ENCODE data around the gene LAMP1.

LAMP1 gene

GRCh38 chr13:113324398-113324797, 27.4 kb downstream of the LAMP1 start:
- Histone ChIP-seq H3K36me3 (ENCODE audit: control insufficient read depth in 5 of 5, insufficient read depth in 5 of 5, low read length in 5 of 5) (peaks cover 2 to 58% (median 52%) of the 10 kb centered on the region in 5 donors), H3K27me3 (ENCODE audit: control insufficient read depth in 5 of 5, insufficient read depth in 4 of 5, low read length in 5 of 5) (no peaks in the 10 kb centered on the region), H3K27ac (ENCODE audit: low read depth, low read length) (no peak overlapping the region)

DNA sequence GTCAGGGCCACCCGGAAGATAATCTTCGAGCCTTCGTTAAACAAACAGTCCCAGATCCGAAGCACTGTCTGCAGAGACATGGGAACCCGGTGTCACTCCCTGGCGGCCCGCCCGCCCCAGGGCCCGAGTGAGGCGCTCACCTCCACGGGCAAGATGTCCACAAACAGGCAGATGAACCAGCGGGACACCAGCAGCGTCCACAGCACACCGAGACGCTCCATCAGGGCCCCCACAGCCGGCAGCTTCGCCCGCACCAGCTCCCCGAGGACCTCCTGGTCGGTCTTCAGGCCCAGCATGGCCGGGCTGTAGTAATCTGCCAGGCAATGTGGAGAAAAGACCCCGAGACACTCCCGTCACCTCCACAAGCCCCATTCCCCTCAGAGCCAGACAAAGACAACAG, 28.7 kb downstream of the LAMP1 start:
- no peak overlapping the region for H3K4me3 ChIP-seq (ENCODE audit: low read depth in 1 of 5, low read length in 5 of 5)
- H3K9ac ChIP-seq (ENCODE audit: low read length in 5 of 5): no peak overlapping the region
- H3K27ac ChIP-seq (ENCODE audit: low read depth, low read length): no peak overlapping the region
- H3K27me3 ChIP-seq (ENCODE audit: control insufficient read depth in 5 of 5, insufficient read depth in 4 of 5, low read length in 5 of 5): no peaks in the 10 kb centered on the region
- H3K4me1 ChIP-seq (ENCODE audit: control insufficient read depth in 5 of 5, insufficient read depth in 5 of 5, low read length in 5 of 5): no peaks in the 10 kb centered on the region
- peaks cover 2 to 44% (median 39%) of the 10 kb centered on the region in 5 donors for H3K36me3 ChIP-seq (ENCODE audit: control insufficient read depth in 5 of 5, insufficient read depth in 5 of 5, low read length in 5 of 5)
- H3K9me3 ChIP-seq (ENCODE audit: control insufficient read depth in 5 of 5, low read length in 5 of 5): no peaks in the 10 kb centered on the region

More at GRCh38 chr13:113324398-113324797, 27.4 kb downstream of the LAMP1 start:
- no peak overlapping the region for H3K9ac ChIP-seq (ENCODE audit: low read length in 5 of 5)
- no peak overlapping the region for H3K4me3 ChIP-seq (ENCODE audit: low read depth in 1 of 5, low read length in 5 of 5)
- H3K4me1 ChIP-seq (ENCODE audit: control insufficient read depth in 5 of 5, insufficient read depth in 5 of 5, low read length in 5 of 5): no peaks in the 10 kb centered on the region
- H3K9me3 ChIP-seq (ENCODE audit: control insufficient read depth in 5 of 5, low read length in 5 of 5): no peaks in the 10 kb centered on the region

- H3K27ac ChIP-seq (ENCODE audit: low read depth, low read length): no peak overlapping the region
Measured at GRCh38 chr13:113327391-113327765, 30.3 kb downstream of the LAMP1 start.

DNA sequence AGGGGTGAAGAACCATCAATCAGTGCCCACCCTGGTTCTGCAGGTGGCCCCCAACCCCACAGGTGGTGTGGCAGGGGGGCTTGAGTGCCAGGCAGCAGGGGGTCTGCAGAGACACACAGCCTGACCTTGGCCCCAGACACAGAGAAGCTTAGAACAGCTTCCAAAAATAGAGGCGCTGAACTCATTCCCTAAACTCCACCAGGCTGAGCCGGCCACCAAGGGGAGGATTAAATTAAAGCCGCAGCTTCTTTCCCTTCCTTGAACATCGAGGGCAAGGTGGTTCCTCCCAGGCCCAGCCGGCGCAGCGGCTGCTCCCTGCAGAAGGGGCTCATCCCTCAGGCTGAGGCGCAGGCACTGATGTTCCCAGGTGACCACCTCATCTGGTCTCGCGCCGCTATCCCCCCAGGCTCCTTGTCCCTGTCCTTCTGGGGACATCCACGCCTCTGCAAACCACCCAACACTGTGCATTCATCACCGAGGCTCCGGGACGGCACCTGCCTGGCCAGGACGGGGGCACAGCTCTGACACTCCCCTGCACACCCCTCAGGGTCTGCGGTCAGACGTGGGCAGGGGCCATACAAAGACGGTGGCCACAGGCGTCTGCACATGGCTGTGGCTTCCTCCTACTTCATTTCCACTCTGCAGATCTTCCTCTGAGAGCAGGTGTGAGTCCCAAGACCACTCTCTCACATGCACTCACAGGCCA, 30.9 kb downstream of the LAMP1 start:
- Histone ChIP-seq H3K4me1 (ENCODE audit: control insufficient read depth in 5 of 5, insufficient read depth in 5 of 5, low read length in 5 of 5) (no peaks in the 10 kb centered on the region), H3K4me3 (ENCODE audit: low read depth in 1 of 5, low read length in 5 of 5) (no peak overlapping the region), H3K27me3 (ENCODE audit: control insufficient read depth in 5 of 5, insufficient read depth in 4 of 5, low read length in 5 of 5) (no peaks in the 10 kb centered on the region), H3K9me3 (ENCODE audit: control insufficient read depth in 5 of 5, low read length in 5 of 5) (no peaks in the 10 kb centered on the region), H3K27ac (ENCODE audit: low read depth, low read length) (no peak overlapping the region), H3K9ac (ENCODE audit: low read length in 5 of 5) (no peak overlapping the region), H3K36me3 (ENCODE audit: control insufficient read depth in 5 of 5, insufficient read depth in 5 of 5, low read length in 5 of 5) (peaks cover 2 to 24% (median 20%) of the 10 kb centered on the region in 5 donors)

More at GRCh38 chr13:113327391-113327765, 30.3 kb downstream of the LAMP1 start:
- H3K9me3 ChIP-seq (ENCODE audit: control insufficient read depth in 5 of 5, low read length in 5 of 5): no peaks in the 10 kb centered on the region
- H3K9ac ChIP-seq (ENCODE audit: low read length in 5 of 5): no peak overlapping the region
- no peaks in the 10 kb centered on the region for H3K27me3 ChIP-seq (ENCODE audit: control insufficient read depth in 5 of 5, insufficient read depth in 4 of 5, low read length in 5 of 5)
- H3K4me1 ChIP-seq (ENCODE audit: control insufficient read depth in 5 of 5, insufficient read depth in 5 of 5, low read length in 5 of 5): no peaks in the 10 kb centered on the region
- peaks cover 2 to 28% (median 23%) of the 10 kb centered on the region in 5 donors for H3K36me3 ChIP-seq (ENCODE audit: control insufficient read depth in 5 of 5, insufficient read depth in 5 of 5, low read length in 5 of 5)
- H3K4me3 ChIP-seq (ENCODE audit: low read depth in 1 of 5, low read length in 5 of 5): no peak overlapping the region

- Histone ChIP-seq H3K9me3 (ENCODE audit: control insufficient read depth in 5 of 5, low read length in 5 of 5) (no peaks in the 10 kb centered on the region), H3K9ac (ENCODE audit: low read length in 5 of 5) (no peak overlapping the region), H3K27ac (ENCODE audit: low read depth, low read length) (no peak overlapping the region), H3K36me3 (ENCODE audit: control insufficient read depth in 5 of 5, insufficient read depth in 5 of 5, low read length in 5 of 5) (peaks cover 2 to 15% (median 10%) of the 10 kb centered on the region in 5 donors), H3K4me3 (ENCODE audit: low read depth in 1 of 5, low read length in 5 of 5) (no peak overlapping the region), H3K4me1 (ENCODE audit: control insufficient read depth in 5 of 5, insufficient read depth in 5 of 5, low read length in 5 of 5) (no peaks in the 10 kb centered on the region), H3K27me3 (ENCODE audit: control insufficient read depth in 5 of 5, insufficient read depth in 4 of 5, low read length in 5 of 5) (no peaks in the 10 kb centered on the region)
Measured at GRCh38 chr13:113328851-113329250, 31.8 kb downstream of the LAMP1 start.

DNA sequence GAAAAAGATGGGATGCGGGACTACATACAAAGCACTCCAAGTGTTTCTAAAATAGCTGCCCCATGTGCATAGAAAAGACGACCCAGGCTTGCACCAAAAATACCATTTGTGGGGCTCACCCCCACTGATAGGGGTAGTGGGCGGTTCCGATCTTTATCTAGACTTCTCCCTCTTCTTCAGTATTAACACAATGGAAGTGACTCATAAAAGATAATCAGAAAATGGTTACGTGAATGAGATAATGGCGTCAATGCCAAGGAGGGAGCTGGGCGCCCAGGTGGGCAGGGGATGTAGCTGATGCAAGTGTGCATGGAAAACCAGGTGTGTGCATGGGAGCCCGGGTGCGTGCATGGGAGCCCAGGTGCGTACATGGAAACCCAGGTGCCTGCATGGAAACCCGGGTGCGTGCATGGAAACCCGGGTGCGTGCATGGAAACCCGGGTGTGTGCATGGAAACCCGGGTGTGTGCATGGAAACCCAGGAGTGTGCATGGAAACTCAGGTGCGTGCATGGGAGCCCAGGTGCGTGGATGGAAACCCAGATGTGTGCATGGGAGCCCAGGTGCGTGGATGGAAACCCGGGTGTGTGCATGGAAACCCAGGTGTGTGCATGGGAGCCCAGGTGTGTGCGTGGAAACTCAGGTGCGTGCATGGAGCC, 32.7 kb downstream of the LAMP1 start:
- no peak overlapping the region for H3K4me3 ChIP-seq (ENCODE audit: low read depth in 1 of 5, low read length in 5 of 5)

DNA sequence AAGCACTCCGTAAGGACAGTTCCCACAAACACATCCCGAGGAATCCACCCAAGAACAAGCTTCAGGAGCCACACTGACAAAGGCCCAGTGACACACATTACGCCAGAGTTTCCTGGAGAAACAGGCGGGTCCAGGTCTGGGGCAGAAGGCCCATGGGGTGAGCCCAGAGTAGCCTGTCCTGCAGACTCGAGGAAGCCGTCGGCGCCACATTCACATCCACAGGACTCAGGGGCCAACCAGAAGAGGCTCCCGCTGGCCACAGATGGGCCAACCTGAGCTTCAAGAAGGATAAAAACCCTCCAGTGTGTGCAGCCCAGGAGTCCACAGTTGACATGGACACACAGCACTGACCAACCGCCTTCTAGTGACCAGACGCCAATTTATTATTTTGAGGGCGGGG, 35.6 kb downstream of the LAMP1 start:
- Histone ChIP-seq H3K36me3 (ENCODE audit: control insufficient read depth in 5 of 5, insufficient read depth in 5 of 5, low read length in 5 of 5) (no peaks in the 10 kb centered on the region), H3K9ac (ENCODE audit: low read length in 5 of 5) (no peak overlapping the region), H3K9me3 (ENCODE audit: control insufficient read depth in 5 of 5, low read length in 5 of 5) (no peaks in the 10 kb centered on the region), H3K27me3 (ENCODE audit: control insufficient read depth in 5 of 5, insufficient read depth in 4 of 5, low read length in 5 of 5) (no peaks in the 10 kb centered on the region), H3K4me1 (ENCODE audit: control insufficient read depth in 5 of 5, insufficient read depth in 5 of 5, low read length in 5 of 5) (no peaks in the 10 kb centered on the region), H3K27ac (ENCODE audit: low read depth, low read length) (no peak overlapping the region), H3K4me3 (ENCODE audit: low read depth in 1 of 5, low read length in 5 of 5) (no peak overlapping the region)

More for the DNA sequence above, 32.7 kb downstream of the LAMP1 start:
- Histone ChIP-seq H3K9ac (ENCODE audit: low read length in 5 of 5) (no peak overlapping the region), H3K27ac (ENCODE audit: low read depth, low read length) (no peak overlapping the region), H3K36me3 (ENCODE audit: control insufficient read depth in 5 of 5, insufficient read depth in 5 of 5, low read length in 5 of 5) (peaks cover 0 to 8% (median 3%) of the 10 kb centered on the region in 5 donors), H3K4me1 (ENCODE audit: control insufficient read depth in 5 of 5, insufficient read depth in 5 of 5, low read length in 5 of 5) (no peaks in the 10 kb centered on the region), H3K9me3 (ENCODE audit: control insufficient read depth in 5 of 5, low read length in 5 of 5) (no peaks in the 10 kb centered on the region), H3K27me3 (ENCODE audit: control insufficient read depth in 5 of 5, insufficient read depth in 4 of 5, low read length in 5 of 5) (no peaks in the 10 kb centered on the region)

GRCh38 chr13:113333076-113333475, 36.0 kb downstream of the LAMP1 start:
- H3K4me1 ChIP-seq (ENCODE audit: control insufficient read depth in 5 of 5, insufficient read depth in 5 of 5, low read length in 5 of 5): no peaks in the 10 kb centered on the region
- H3K9me3 ChIP-seq (ENCODE audit: control insufficient read depth in 5 of 5, low read length in 5 of 5): no peaks in the 10 kb centered on the region
- no peaks in the 10 kb centered on the region for H3K36me3 ChIP-seq (ENCODE audit: control insufficient read depth in 5 of 5, insufficient read depth in 5 of 5, low read length in 5 of 5)
- no peak overlapping the region for H3K9ac ChIP-seq (ENCODE audit: low read length in 5 of 5)
- H3K4me3 ChIP-seq (ENCODE audit: low read depth in 1 of 5, low read length in 5 of 5): no peak overlapping the region
- H3K27ac ChIP-seq (ENCODE audit: low read depth, low read length): no peak overlapping the region
- H3K27me3 ChIP-seq (ENCODE audit: control insufficient read depth in 5 of 5, insufficient read depth in 4 of 5, low read length in 5 of 5): no peaks in the 10 kb centered on the region

DNA sequence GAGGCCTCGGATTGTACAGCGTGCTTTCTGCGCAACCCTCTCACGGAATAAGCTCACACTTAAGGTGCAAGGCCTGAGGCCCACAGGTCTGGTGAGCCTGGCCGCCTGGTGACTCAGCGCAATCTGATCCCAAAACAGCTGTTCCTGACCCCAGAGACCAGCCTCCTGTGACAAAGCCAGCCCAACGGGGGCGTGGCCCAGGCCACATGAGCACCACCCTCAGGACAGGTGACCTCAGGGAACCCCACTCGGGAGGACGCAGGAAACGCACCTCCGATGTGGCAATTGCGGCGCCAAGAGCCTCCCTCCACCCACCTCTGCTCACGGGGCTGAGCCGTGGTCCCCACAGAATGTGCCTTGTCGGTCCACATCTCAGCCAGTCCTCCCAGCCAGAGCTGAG, 40.5 kb downstream of the LAMP1 start:
- no peak overlapping the region for H3K9ac ChIP-seq (ENCODE audit: low read length in 5 of 5)
- no peak overlapping the region for H3K4me3 ChIP-seq (ENCODE audit: low read depth in 1 of 5, low read length in 5 of 5)
- H3K27me3 ChIP-seq (ENCODE audit: control insufficient read depth in 5 of 5, insufficient read depth in 4 of 5, low read length in 5 of 5): no peaks in the 10 kb centered on the region
- H3K4me1 ChIP-seq (ENCODE audit: control insufficient read depth in 5 of 5, insufficient read depth in 5 of 5, low read length in 5 of 5): no peaks in the 10 kb centered on the region
- no peaks in the 10 kb centered on the region for H3K36me3 ChIP-seq (ENCODE audit: control insufficient read depth in 5 of 5, insufficient read depth in 5 of 5, low read length in 5 of 5)
- no peak overlapping the region for H3K27ac ChIP-seq (ENCODE audit: low read depth, low read length)
- no peaks in the 10 kb centered on the region for H3K9me3 ChIP-seq (ENCODE audit: control insufficient read depth in 5 of 5, low read length in 5 of 5)

DNA sequence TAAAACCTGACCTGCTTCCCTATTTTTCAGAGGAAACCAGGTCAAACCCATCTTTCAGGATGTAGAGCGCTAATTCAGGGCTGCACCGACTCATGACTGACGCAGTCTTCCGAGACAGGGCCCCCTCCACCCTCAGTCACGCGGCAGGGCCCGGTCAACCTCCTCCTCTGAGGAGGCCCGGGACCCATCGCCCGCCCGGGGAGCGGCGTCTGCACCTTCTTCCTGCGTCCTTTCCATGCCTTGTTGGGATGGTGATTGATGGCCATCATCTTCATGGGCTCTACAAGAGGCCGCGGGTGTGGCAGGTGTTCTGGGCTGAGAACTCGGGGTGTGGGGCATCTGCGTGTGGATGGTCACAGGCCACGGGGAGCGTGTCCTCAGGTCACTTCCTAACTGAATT, 40.9 kb downstream of the LAMP1 start:
- Histone ChIP-seq H3K9me3 (ENCODE audit: control insufficient read depth in 5 of 5, low read length in 5 of 5) (no peaks in the 10 kb centered on the region), H3K9ac (ENCODE audit: low read length in 5 of 5) (no peak overlapping the region), H3K4me3 (ENCODE audit: low read depth in 1 of 5, low read length in 5 of 5) (no peak overlapping the region), H3K36me3 (ENCODE audit: control insufficient read depth in 5 of 5, insufficient read depth in 5 of 5, low read length in 5 of 5) (peaks cover 0 to 3% (median 2%) of the 10 kb centered on the region in 5 donors), H3K4me1 (ENCODE audit: control insufficient read depth in 5 of 5, insufficient read depth in 5 of 5, low read length in 5 of 5) (no peaks in the 10 kb centered on the region), H3K27ac (ENCODE audit: low read depth, low read length) (no peak overlapping the region), H3K27me3 (ENCODE audit: control insufficient read depth in 5 of 5, insufficient read depth in 4 of 5, low read length in 5 of 5) (no peaks in the 10 kb centered on the region)
